HG03558 (cell line): ENCODE data around the gene FAM222B.
"Not testable (repeated sequence)": the region's sequence is repeated elsewhere in the genome, so short reads cannot be mapped to it uniquely, and the experiment has no call there.

Source experiments
- ATAC-seq: cut with Tn5 transposase; IDR thresholded peaks from one replicate; pipeline ENCODE4 v1.9.1; 2021; ENCODE audit warnings: moderate number of reproducible peaks; ENCODE audit not compliant: unreplicated experiment; ENCODE audit errors: extremely low read depth

FAM222B gene

DNA sequence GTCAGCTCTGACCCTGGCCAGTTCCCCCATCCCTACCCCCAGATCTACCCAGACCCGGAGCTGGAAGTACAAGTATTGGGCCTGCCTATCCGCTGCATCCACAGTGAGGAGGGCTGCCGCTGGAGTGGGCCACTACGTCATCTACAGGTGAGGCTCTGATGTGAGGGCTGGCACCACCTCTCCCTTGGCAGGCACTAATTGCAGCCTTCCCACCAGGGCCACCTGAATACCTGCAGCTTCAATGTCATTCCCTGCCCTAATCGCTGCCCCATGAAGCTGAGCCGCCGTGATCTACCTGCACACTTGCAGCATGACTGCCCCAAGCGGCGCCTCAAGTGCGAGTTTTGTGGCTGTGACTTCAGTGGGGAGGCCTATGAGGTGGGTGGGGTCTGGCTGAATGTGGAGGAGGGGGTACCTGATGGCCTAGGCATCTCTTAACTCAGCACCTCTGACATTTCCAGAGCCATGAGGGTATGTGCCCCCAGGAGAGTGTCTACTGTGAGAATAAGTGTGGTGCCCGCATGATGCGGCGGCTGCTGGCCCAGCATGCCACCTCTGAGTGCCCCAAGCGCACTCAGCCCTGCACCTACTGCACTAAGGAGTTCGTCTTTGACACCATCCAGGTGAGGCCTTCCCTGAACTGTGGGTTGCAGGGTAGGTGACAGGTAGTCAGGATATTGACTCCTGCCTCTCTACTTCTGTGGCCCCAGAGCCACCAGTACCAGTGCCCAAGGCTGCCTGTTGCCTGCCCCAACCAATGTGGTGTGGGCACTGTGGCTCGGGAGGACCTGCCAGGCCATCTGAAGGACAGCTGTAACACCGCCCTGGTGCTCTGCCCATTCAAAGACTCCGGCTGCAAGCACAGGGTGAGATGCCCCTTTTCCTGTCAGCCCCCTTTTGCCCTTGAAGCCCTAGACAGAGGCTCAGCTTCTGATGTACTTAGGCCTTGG lies 94.5 kb downstream of the FAM222B start:
- ATAC-seq = no peak

DNA sequence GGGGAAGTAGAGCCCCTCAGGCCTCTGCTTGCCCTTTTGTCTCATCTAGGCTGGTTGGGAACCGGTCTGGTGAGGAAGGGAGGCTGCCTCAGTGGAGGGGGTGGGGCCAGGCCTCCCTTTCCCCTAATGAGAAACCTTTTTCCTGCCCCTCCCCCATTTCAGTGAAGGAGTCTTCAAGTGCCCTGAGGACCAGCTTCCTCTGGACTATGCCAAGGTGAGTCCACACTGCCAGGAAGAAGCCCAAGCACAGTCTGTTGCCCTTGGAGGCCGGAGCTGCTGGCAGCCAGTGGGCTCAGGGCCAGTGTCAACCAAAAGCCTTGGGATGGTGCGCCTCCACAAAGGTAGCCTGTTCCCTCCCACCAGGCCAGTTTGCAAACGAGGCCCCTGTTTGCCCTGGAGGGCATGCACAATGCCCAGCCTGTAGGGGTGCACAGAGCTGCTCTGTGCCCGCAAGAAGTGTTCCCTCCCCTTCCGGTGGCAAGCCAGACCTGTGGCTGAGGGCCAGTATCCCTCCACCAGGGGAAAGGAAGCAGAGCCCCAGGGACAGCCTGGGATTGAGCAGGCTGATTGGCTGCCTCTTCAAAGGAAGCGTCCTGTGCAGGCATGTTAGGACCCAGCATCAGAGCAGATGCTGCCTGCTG lies 95.4 kb downstream of the FAM222B start:
- no peak for ATAC-seq

DNA sequence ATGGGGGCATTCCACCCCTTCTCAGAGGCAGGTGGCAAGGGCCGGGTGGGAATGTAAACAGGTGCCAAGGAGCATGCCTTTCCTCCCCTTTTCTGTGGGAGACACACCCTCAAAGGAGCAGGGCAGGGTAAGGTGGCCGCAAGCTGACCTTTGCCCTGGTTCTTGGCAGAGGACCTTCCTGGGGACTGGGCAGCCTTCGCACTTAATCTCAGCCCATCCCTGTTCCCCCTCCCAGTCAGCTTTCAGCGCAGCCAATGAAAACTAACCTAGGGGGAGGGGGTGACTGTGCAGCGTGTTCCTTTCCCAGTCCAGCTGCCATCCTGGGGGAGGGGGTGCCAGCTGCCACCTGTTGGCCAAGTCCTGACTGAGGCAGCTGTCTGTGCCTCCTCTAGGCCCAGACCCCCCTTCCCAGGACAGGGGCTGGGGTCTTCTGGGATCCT lies 96.0 kb downstream of the FAM222B start:
- ATAC-seq = no peak

DNA sequence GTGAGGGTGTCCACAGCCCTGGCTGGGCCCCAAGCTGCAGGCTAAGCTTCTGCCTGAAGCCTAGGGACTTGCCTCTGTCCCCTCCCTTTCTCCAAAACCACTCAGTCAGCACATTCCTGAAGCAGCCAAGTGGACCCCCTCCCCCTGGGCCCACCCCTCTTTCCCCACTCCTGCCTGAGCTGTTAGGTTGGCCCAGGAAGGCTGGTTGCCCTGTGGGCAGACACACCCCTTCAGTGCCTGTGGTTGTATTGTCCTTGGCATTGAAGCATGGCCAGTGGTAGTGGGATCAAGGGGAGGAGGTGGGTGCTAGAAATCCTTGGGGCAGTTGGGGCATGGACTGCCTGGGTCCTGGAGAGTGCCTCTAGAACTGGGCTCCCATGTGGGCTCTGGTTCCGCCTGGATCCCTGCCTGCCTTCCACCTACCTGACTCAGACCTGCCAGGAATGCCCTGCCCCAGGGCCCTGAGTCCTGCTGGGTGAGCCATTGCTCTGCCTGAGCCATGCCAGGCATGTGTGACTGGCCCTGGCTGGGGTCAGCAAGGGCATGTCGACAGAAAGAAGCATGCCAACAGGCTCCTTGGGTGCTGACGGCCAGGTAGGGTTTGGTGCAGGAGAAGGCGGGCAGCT lies 96.7 kb downstream of the FAM222B start:
- no peak for ATAC-seq

DNA sequence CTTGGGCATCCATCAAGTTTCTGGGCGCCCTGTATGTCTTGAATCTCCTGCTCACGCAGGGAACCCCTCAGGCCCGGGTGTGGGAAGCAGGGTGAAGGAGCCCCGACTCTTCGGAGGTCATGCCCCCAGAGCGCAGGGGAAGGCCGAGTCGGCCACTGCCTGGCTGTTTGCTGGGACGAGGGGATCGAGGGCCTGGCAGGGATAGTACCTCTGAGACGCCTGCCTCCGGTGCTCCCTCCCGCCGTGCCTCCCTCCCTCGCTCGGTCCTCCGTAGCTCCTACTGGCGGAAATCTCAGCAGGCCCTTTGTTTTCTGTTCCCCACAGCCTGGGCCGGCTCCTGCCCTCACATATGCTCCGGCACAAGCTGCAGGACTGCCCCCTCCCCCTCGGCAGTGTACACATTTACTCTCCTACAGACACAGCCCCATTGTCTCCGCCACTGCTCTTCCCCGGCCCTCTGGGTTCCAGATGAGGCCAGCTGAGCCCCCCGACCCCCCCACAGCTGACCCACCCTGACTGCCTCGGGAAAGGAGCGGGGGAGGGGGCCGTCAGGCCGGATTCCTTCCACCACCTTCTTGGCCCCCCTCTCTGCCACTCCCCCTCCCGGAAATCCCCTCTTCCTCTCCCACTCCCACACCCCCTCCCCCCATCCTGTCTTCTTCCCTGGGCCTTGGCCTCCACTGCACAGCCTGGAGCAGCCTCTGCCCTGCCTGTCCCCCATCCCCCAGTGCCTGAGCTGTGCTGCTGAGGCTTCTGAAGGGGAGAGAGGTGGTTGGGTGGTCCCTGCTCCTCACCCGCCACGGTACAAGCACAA lies 97.4 kb downstream of the FAM222B start:
- ATAC-seq = no peak

DNA sequence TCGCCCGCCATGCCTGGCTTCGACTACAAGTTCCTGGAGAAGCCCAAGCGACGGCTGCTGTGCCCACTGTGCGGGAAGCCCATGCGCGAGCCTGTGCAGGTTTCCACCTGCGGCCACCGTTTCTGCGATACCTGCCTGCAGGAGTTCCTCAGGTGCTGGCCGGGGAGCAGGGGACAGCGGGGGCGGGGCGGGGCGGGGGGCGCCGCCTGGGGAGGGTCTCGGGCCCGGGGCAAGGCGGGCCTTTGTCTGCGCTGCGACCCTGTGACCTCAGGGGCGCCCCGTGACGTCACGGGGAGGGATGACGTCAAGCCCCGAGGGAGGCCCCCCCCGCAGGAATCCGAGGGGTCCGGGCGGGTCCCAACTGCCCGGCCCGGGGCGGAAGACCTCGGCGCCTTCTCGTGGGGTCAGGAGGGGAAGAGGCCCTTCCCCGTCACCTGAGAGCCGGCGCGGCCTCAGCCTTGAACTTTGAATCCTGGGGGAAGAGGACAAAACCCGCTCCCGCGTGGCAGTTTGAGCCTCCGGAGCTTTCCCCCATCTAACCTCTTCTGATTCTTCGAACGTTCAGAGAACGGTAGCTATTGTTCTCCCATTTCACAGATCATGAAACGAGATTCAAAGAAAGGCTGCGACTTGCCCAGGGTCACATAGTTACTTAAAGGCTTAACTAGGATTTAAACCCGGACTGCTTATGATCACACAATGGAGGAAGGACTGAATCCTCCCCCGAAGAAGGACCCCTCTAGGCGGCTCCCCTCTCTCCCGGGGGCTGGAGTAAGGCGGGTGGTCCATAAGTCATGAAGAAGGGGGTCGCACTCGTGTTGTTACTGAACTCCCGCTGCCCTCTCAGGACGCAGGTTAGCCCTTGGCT lies 98.3 kb downstream of the FAM222B start:
- ATAC-seq = no peak

DNA sequence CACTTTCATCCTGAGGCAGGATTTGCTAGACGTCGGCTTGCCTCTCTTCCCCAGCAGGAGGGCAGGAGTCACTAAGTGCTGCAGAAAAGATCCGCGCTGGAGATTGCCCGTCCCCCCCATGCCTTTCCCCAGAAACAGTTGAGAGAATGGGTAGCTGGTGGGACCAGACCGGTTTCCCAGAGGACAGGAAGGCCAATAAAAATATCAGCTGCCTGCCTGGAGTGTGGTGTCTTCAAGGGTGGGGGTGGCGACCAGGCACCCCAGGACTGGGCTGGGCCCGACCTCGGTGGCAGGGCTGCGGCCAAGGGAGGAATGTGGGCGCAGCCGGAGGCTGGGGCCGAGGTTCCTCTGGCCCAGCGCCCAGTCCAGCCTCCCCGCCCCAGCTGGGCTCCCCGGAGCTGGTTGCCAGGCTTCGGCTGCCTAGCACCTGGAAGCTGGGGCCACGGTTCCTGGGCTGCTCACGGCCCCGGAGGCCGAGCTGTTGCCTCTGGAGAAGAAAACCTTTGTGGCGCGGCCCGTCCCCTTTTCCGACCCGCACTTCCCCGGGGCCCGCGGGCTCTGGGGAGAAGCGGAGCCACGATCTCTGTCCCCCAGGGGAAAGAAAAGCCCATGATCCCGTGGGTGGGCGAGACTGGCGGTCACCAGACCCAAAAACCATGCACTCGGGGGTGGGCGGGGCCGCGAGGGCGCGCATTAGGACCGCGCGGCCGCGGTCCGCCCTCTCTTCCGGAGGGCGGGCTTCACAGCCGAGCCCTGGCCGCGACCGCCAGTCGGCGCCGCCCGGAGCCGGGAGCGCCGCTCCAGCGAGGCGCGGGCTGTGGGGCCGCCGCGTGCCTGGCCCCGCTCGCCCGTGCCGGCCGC lies 99.1 kb downstream of the FAM222B start, which contains the start of gene TRAF4:
Gene TRAF4, plus strand, starts transcription at position 769 of the 861 bp plus-strand sequence. CDS start 102 bp downstream, outside the sequence.
- no peak for ATAC-seq

DNA sequence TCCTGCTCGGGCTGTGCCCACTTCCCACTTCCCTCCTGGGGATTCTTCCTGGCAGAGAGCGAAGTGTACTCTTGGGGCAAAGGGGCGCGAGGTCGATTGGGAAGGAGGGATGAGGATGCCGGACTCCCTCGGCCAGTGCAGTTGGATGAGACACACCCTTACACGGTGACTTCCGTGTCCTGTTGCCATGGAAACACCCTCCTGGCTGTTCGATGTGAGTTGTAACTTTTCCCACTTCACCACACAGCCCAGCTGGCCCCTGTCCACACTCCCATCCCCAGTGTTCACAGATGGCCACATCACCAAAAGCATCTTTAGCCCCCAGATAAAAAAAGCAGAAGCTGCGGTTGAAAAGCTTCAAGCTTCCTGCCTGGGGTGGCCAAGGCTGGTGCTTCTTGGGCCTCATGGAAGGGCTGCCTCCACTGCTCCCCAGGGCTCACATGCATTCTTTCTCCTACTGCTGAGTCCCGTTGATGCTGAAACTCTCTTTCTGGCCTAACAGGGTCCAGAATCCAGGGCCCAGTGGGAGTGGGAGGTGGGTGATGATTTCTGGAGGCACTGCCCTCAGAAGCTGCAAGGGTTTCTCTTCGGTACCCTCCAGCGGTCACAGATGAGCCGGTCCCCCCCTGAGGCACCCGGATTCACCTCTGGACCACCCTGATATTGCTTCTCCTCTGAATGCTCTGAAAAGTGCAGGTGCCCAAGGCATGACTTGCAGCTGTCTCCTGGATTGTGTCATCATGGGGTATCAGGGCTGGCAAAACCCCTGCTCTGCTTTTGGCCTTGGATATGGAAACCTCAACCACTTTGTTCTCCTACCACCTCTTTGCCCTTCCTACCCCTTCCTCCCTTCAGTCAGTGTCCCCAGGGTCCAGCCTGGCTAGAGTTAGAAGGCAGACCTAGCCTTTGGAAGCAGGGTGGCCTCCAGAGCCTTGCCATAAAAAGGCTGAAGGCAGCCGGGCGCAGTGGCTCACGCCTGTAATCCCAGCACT lies 100.9 kb downstream of the FAM222B start:
- ATAC-seq = no peak

DNA sequence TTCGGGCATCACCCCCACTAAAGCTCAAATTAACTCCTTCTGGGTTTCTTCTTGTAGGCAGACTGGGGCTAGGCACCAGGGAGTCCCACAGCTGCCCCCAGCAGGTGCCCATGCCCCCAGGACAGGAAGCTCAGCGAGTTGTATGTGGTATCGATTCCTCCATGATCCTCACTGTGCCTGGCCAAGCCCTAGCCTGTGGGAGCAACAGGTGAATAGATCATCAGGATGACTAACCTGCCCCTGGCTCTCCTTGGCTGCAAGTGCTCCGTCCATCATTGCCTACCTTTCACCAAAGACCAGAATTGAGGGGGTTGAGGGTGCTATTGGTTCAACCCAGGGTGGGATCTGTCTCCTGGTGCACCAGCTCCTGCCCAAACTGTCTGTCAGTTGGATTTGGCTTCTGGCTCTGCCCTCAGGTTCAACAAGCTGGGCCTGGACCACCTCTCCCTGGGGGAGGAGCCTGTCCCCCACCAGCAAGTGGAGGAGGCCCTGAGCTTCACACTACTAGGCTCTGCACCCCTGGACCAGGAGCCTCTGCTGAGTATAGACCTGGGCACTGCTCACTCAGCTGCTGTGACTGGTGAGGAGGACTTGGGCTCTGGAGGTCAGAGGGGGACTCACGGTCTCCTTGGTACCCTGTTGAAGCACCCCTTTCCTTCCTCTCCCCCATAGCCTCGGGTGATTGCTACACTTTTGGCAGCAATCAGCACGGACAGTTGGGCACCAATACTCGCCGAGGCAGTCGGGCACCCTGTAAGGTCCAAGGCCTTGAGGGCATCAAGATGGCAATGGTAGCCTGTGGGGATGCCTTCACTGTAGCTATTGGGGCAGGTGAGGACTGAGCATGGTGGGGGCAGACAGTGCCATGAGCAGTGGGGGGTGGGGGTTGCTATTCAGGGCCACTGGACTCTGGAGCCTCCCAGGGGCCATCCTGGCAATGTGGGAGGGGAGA lies 101.9 kb downstream of the FAM222B start:
- ATAC-seq = no peak

DNA sequence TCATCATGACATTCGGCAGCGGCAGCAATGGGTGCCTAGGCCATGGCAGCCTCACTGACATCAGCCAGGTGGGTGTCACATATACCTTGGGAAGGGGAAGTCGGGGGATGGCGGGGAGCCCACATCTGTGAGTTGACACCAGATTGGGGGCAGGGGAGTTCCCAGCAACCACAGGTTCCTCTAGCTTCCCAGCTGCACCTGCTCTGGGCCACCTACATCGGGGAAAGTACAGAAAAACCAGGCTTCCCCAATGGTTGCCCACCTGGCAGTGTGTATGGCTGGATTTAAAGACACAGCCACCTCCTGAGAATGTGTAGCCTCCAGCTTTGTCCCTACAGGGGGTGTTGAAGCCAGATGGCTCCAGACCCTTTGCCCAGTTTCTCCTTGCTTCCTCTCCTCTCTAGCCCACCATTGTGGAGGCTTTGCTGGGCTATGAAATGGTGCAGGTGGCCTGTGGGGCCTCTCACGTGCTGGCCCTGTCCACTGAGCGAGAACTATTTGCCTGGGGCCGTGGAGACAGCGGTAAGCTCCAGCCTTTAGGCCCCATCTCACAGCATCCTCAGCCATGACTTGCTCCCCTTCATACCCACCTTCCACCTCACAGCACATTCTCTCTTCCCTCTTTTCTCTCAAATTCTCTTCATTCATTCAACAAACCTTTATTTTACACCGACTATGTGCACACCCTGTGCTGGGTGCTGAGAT lies 103.8 kb downstream of the FAM222B start:
- ATAC-seq = no peak

DNA sequence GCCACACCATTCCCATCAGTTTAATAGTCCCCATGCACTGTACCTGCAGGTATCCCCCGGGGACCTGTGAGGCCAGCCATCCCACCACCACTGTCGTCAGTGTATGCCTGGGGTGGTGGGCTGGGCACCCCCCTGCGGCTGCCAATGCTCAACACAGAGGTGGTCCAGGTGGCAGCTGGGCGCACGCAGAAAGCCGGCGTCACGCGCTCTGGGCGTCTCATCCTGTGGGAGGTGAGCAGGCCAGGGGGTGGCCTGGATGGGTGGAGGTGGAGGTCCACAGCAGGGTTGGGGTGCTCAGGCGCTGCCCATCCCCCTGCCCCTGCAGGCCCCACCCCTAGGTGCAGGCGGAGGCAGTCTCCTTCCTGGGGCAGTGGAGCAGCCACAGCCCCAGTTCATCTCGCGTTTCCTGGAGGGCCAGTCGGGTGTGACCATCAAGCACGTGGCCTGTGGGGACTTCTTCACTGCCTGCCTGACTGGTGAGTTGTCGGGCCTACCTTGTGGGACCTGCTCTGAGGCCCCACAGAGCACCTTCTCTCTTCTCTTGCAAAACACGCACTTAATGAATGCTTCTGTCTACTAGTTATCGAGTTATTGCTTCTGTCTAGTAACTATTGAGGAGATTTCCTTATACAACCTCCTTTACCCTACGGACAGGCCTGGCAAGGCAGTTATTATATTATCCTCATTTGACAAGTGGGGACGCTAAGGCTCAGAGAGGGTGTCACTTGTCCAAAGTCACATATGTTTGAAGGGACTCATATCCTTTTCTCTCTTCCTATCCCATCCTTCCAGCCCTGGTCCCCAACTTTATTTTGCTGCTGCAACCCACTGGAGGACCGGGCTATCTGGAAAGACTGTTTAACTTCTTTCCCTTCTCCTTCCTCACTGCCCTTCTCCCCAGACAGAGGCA lies 104.6 kb downstream of the FAM222B start:
- no peak for ATAC-seq

DNA sequence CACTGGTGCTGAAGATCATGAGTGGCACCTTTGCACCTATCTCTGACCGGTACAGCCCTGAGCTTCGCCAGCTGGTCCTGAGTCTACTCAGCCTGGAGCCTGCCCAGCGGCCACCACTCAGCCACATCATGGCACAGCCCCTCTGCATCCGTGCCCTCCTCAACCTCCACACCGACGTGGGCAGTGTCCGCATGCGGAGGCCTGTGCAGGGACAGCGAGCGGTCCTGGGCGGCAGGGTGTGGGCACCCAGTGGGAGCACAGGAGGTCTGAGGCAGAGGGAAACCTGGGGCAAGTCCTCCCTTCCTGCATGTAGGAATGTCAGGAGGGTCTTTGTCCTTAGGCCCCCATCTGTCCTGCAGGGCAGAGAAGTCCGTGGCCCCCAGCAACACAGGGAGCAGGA lies 105.3 kb downstream of the FAM222B start:
- ATAC-seq = no peak

DNA sequence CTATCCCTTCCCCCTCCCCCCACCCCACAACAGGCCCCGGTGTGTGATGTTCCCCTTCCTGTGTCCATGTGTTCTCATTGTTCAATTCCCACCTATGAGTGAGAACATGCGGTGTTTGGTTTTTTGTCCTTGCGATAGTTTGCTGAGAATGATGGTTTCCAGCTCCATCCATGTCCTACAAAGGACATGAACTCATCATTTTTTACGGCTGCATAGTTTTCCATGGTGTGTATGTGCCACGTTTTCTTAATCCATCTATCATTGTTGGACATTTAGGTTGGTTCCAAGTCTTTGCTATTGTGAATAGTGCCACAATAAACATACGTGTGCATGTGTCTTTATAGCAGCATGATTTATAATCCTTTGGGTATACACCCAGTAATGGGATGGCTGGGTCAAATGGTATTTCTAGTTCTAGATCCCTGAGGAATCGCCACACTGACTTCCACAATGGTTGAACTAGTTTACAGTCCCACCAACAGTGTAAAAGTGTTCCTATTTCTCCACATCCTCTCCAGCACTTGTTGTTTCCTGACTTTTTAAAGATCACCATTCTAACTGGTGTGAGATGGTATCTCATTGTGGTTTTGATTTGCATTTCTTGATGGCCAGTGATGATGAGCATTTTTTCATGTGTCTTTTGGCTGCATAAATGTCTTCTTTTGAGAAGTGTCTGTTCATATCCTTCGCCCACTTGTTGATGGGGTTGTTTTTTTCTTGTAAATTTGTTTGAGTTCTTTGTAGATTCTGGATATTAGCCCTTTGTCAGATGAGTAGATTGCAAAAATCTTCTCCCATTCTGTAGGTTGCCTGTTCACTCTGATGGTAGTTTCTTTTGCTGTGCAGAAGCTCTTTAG lies 106.4 kb downstream of the FAM222B start:
- ATAC-seq = not testable (repeated sequence)
